Mammary epithelial cell (primary cell): ENCODE measurements around the gene KLB.

ENCODE experiments used
- EZH2 ChIP-seq: IDR thresholded peaks from 2 replicates; pipeline ENCODE4 v1.6.1; 2012; ENCODE audit warnings: low read length, inconsistent platforms, borderline replicate concordance
- TF ChIP-seq, protein P1 (sequence below), 2 donors: IDR thresholded peaks in 1 of 2; conservative IDR thresholded peaks in 1 of 2; 2 replicates each; pipeline ENCODE4 v1.5.1; 2011 to 2012; ENCODE audit warnings: inconsistent platforms in 2 of 2, low read length in 2 of 2, mild to moderate bottlenecking in 2 of 2, control low read depth in 1 of 2, low read depth in 1 of 2; ENCODE audit not compliant: insufficient read depth in 1 of 2; ENCODE audit errors: extremely low read depth in 1 of 2

- TF ChIP-seq, protein P1, sequence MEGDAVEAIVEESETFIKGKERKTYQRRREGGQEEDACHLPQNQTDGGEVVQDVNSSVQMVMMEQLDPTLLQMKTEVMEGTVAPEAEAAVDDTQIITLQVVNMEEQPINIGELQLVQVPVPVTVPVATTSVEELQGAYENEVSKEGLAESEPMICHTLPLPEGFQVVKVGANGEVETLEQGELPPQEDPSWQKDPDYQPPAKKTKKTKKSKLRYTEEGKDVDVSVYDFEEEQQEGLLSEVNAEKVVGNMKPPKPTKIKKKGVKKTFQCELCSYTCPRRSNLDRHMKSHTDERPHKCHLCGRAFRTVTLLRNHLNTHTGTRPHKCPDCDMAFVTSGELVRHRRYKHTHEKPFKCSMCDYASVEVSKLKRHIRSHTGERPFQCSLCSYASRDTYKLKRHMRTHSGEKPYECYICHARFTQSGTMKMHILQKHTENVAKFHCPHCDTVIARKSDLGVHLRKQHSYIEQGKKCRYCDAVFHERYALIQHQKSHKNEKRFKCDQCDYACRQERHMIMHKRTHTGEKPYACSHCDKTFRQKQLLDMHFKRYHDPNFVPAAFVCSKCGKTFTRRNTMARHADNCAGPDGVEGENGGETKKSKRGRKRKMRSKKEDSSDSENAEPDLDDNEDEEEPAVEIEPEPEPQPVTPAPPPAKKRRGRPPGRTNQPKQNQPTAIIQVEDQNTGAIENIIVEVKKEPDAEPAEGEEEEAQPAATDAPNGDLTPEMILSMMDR (conservative IDR thresholded peaks at IDR 0.05 in 1 of 2, IDR thresholded peaks at IDR 0.05 in 1 of 2; ENCODE audit: extremely low read depth in 1 of 2, insufficient read depth in 1 of 2, low read depth in 1 of 2, low read length in 2 of 2), result no peak
- TF ChIP-seq EZH2, result no peak
Measured at GRCh38 chr4:39455486-39455885, 48.8 kb downstream of the KLB start.
